H9 (cell line): ENCODE data around the gene RXFP1. TPM values are rescaled to one million over a fixed set of nuclear protein-coding genes. Genes with fewer than 3 reads are reported as not detected.

Experiments
- DNase-seq: peaks from one replicate; pipeline ENCODE4 v3.0.0-alpha.2; 2017
- H2AFZ ChIP-seq: one replicate; pipeline ENCODE4 v1.6.1; 2013; ENCODE audit warnings: mild to moderate bottlenecking, low read length, control low read depth, moderate library complexity
- H2AK5ac ChIP-seq: 2 replicates; pipeline ENCODE4 v1.6.1; 2013; ENCODE audit warnings: low read length, control low read depth, mixed read lengths; ENCODE audit not compliant: insufficient read length
- H2BK120ac ChIP-seq: one replicate; pipeline ENCODE4 v1.6.1; 2013; ENCODE audit warnings: low read depth, mild to moderate bottlenecking, low read length, control low read depth, inconsistent platforms; ENCODE audit not compliant: poor library complexity, severe bottlenecking
- H2BK12ac ChIP-seq: 2 replicates; pipeline ENCODE4 v1.6.1; 2013; ENCODE audit warnings: low read length, control low read depth, mixed read lengths, low read depth; ENCODE audit not compliant: insufficient read length
- H2BK15ac ChIP-seq: 2 replicates; pipeline ENCODE4 v1.6.1; 2013; ENCODE audit warnings: low read depth, low read length, control low read depth
- H2BK20ac ChIP-seq: one replicate; pipeline ENCODE4 v1.6.1; 2013; ENCODE audit warnings: low read depth, mild to moderate bottlenecking, low read length, control low read depth, inconsistent platforms; ENCODE audit not compliant: poor library complexity, severe bottlenecking
- H2BK5ac ChIP-seq: 2 replicates; pipeline ENCODE4 v1.6.1; 2013; ENCODE audit warnings: low read length, control low read depth, mixed read lengths; ENCODE audit not compliant: insufficient read length
- H3K14ac ChIP-seq: 2 replicates; pipeline ENCODE4 v1.6.1; 2013; ENCODE audit warnings: low read length, control low read depth; ENCODE audit not compliant: insufficient read depth
- H3K18ac ChIP-seq: 2 replicates; pipeline ENCODE4 v1.6.1; 2013; ENCODE audit warnings: low read depth, mild to moderate bottlenecking, mixed read lengths, low read length, control low read depth; ENCODE audit not compliant: insufficient read length
- H3K23ac ChIP-seq: 2 replicates; pipeline ENCODE4 v1.6.1; 2013; ENCODE audit warnings: low read length, control low read depth, mixed read lengths, low read depth; ENCODE audit not compliant: insufficient read length
- H3K23me2 ChIP-seq: 2 replicates; pipeline ENCODE4 v1.6.1; 2013; ENCODE audit warnings: low read depth, mild to moderate bottlenecking, mixed read lengths, low read length, control low read depth; ENCODE audit not compliant: insufficient read length, poor library complexity, severe bottlenecking
- H3K27ac ChIP-seq: 2 replicates; pipeline ENCODE4 v1.5.1; 2013; ENCODE audit warnings: low read length, control low read depth, mixed read lengths, low read depth; ENCODE audit not compliant: insufficient read length
- H3K27me3 ChIP-seq: 2 replicates; pipeline ENCODE4 v1.6.1; 2013; ENCODE audit warnings: low read length, control low read depth, inconsistent platforms; ENCODE audit not compliant: insufficient read depth
- H3K4ac ChIP-seq: 2 replicates; pipeline ENCODE4 v1.6.1; 2013; ENCODE audit warnings: low read depth, mild to moderate bottlenecking, control low read depth, inconsistent platforms, low read length, moderate library complexity
- H3K4me1 ChIP-seq: 2 replicates; pipeline ENCODE4 v1.6.1; 2013; ENCODE audit warnings: low read length, control low read depth, inconsistent platforms; ENCODE audit not compliant: insufficient read depth
- H3K4me2 ChIP-seq: 2 replicates; pipeline ENCODE4 v1.6.1; 2013; ENCODE audit warnings: low read length, control low read depth, mixed read lengths; ENCODE audit not compliant: insufficient read length, insufficient read depth
- H3K56ac ChIP-seq: 2 replicates; pipeline ENCODE4 v1.6.1; 2013; ENCODE audit warnings: low read depth, mild to moderate bottlenecking, mixed read lengths, low read length, control low read depth; ENCODE audit not compliant: insufficient read length
- H3K79me1 ChIP-seq: 2 replicates; pipeline ENCODE4 v1.6.1; 2013; ENCODE audit warnings: low read depth, mild to moderate bottlenecking, moderate library complexity, low read length, control low read depth, inconsistent platforms; ENCODE audit not compliant: insufficient read depth, poor library complexity, severe bottlenecking
- H3K79me2 ChIP-seq: 2 replicates; pipeline ENCODE4 v1.6.1; 2013; ENCODE audit warnings: low read length, control low read depth, inconsistent platforms; ENCODE audit not compliant: insufficient read depth
- H3K9ac ChIP-seq: 2 replicates; pipeline ENCODE4 v1.6.1; 2013; ENCODE audit warnings: low read length, control low read depth, mixed read lengths; ENCODE audit not compliant: insufficient read length; ENCODE audit errors: extremely low read depth
- H3K9me3 ChIP-seq: one replicate; pipeline ENCODE4 v1.6.1; 2013; ENCODE audit warnings: low read depth, low read length, inconsistent platforms; ENCODE audit not compliant: control insufficient read depth
- H3T11ph ChIP-seq: one replicate; pipeline ENCODE4 v1.6.1; 2013; ENCODE audit warnings: mild to moderate bottlenecking, low read length, control low read depth, inconsistent platforms
- H4K20me1 ChIP-seq: one replicate; pipeline ENCODE4 v1.6.1; 2013; ENCODE audit not compliant: control insufficient read depth, insufficient read length, insufficient read depth
- H4K5ac ChIP-seq: 2 replicates; pipeline ENCODE4 v1.6.1; 2013; ENCODE audit warnings: low read depth, mild to moderate bottlenecking, mixed read lengths, low read length, control low read depth; ENCODE audit not compliant: insufficient read length
- H4K8ac ChIP-seq: replicated peaks from 2 replicates; pipeline ENCODE4 v1.6.1; 2013; ENCODE audit warnings: low read length, control low read depth, mixed read lengths, low read depth; ENCODE audit not compliant: insufficient read length
- H4K91ac ChIP-seq: 2 replicates; pipeline ENCODE4 v1.6.1; 2013; ENCODE audit warnings: low read depth, mild to moderate bottlenecking, moderate library complexity, mixed read lengths, low read length, control low read depth; ENCODE audit not compliant: insufficient read length
- H3K27ac Mint-ChIP-seq, 3 experiments: 2 replicates in 2 of 3; 3 replicates in 1 of 3; pipeline ENCODE4 v1.8.0; 2020 to 2021; ENCODE audit warnings: mixed read lengths in 3 of 3, mild to moderate bottlenecking in 1 of 3, moderate library complexity in 1 of 3
- H3K27me3 Mint-ChIP-seq: 2 replicates; pipeline ENCODE4 v1.8.0; 2021; ENCODE audit warnings: low read depth, mild to moderate bottlenecking, moderate library complexity, mixed read lengths
- H3K36me3 Mint-ChIP-seq, 3 experiments: 2 replicates in 2 of 3; 3 replicates in 1 of 3; pipeline ENCODE4 v1.8.0; 2020 to 2021; ENCODE audit warnings: low read depth in 3 of 3, mixed read lengths in 3 of 3; ENCODE audit not compliant: insufficient read depth in 1 of 3
- H3K4me1 Mint-ChIP-seq, 2 experiments: 2 replicates each; pipeline ENCODE4 v1.8.0; 2020; ENCODE audit warnings: mixed read lengths in 2 of 2
- H3K4me3 Mint-ChIP-seq, 2 experiments: 2 replicates in 1 of 2; 3 replicates in 1 of 2; pipeline ENCODE4 v1.8.0; 2020 to 2021; ENCODE audit warnings: mild to moderate bottlenecking in 2 of 2, mixed read lengths in 2 of 2, moderate library complexity in 1 of 2
- H3K9me3 Mint-ChIP-seq, 2 experiments: 2 replicates in 1 of 2; 3 replicates in 1 of 2; pipeline ENCODE4 v1.8.0; 2020; ENCODE audit warnings: mild to moderate bottlenecking in 2 of 2, mixed read lengths in 2 of 2, moderate library complexity in 1 of 2
- total RNA-seq: library from RNA; stranded (reverse); gene quantifications from 2 replicates; pipeline ENCODE4 v1.2.1, GENCODE V29; 2021
- TF ChIP-seq, protein P1 (sequence below): fragments of 200-600 bp; sonication (generic); conservative IDR thresholded peaks from 3 replicates; pipeline ENCODE4 v1.8.0; 2021; ENCODE audit warnings: antibody characterized with exemption, mild to moderate bottlenecking

RXFP1 gene
- total RNA-seq, 1 experiment from 2014 or later: 0.17 TPM

DNA sequence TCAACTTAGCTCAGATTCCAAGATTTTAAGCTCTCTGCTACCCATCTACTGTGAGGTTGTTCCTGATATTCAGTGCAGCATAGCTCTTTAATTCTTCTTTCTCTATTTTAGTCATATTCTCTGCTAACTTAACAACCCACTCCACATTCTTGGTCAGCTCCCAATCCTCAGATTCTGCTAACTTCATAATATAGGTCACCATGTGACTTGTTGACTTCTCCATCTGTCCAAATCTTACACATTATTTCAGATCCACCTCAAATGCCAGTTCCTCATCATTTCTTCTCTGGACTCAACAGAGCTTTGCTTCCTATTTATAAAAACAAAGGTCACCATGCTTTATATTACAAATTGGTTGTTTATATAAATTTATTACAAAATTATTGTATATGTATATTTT, 29.3 kb upstream of the RXFP1 start:
- Histone ChIP-seq H3K23me2 (no peaks in the 10 kb centered on the region), H3K4me2 (no peak overlapping the region), H2BK20ac (no peak overlapping the region), H4K8ac (no peak overlapping the region), H2AK5ac (no peak overlapping the region), H2AFZ (no peak overlapping the region), H2BK5ac (no peak overlapping the region), H3K4me1 (no peaks in the 10 kb centered on the region), H3K27me3 (no peaks in the 10 kb centered on the region), H3K23ac (no peak overlapping the region), H4K91ac (no peak overlapping the region), H3T11ph (no peak overlapping the region), H3K56ac (no peak overlapping the region), H3K14ac (no peak overlapping the region), H2BK120ac (no peak overlapping the region), H3K79me2 (no peaks in the 10 kb centered on the region), H4K5ac (no peak overlapping the region), H3K18ac (no peak overlapping the region), H4K20me1 (no peaks in the 10 kb centered on the region), H3K79me1 (no peaks in the 10 kb centered on the region), H3K9ac (no peak overlapping the region), H3K9me3 (no peaks in the 10 kb centered on the region), H2BK12ac (no peak overlapping the region), H2BK15ac (no peak overlapping the region), H3K4ac (no peak overlapping the region), H3K27ac (no peak overlapping the region)
- Mint-ChIP-seq H3K9me3 (peaks cover 14 to 16% of the 10 kb centered on the region in 2 experiments; a peak in 4 of 5 replicates), H3K27ac (no peak overlapping the region), H3K4me3 (no peak overlapping the region), H3K36me3 (peaks cover 0 to 5% (median 3%) of the 10 kb centered on the region in 3 experiments; a peak in 2 of 7 replicates), H3K4me1 (no peaks in the 10 kb centered on the region), H3K27me3 (no peaks in the 10 kb centered on the region; the same call in none of the 2 replicates)
- TF ChIP-seq, protein P1, sequence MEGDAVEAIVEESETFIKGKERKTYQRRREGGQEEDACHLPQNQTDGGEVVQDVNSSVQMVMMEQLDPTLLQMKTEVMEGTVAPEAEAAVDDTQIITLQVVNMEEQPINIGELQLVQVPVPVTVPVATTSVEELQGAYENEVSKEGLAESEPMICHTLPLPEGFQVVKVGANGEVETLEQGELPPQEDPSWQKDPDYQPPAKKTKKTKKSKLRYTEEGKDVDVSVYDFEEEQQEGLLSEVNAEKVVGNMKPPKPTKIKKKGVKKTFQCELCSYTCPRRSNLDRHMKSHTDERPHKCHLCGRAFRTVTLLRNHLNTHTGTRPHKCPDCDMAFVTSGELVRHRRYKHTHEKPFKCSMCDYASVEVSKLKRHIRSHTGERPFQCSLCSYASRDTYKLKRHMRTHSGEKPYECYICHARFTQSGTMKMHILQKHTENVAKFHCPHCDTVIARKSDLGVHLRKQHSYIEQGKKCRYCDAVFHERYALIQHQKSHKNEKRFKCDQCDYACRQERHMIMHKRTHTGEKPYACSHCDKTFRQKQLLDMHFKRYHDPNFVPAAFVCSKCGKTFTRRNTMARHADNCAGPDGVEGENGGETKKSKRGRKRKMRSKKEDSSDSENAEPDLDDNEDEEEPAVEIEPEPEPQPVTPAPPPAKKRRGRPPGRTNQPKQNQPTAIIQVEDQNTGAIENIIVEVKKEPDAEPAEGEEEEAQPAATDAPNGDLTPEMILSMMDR: no peak
- no peak for DNase-seq
